GM21528 (cell line): Measurements from ENCODE around the gene P2RY8.
"Not testable (repeated sequence)": the region's sequence is repeated elsewhere in the genome, so short reads cannot be mapped to it uniquely, and the experiment has no call there.

Experiments
- ATAC-seq: cut with Tn5 transposase; IDR thresholded peaks from one replicate; pipeline ENCODE4 v1.9.1; 2021; ENCODE audit warnings: mild to moderate bottlenecking, moderate library complexity; ENCODE audit not compliant: unreplicated experiment, low FRiP score

The P2RY8 gene

DNA sequence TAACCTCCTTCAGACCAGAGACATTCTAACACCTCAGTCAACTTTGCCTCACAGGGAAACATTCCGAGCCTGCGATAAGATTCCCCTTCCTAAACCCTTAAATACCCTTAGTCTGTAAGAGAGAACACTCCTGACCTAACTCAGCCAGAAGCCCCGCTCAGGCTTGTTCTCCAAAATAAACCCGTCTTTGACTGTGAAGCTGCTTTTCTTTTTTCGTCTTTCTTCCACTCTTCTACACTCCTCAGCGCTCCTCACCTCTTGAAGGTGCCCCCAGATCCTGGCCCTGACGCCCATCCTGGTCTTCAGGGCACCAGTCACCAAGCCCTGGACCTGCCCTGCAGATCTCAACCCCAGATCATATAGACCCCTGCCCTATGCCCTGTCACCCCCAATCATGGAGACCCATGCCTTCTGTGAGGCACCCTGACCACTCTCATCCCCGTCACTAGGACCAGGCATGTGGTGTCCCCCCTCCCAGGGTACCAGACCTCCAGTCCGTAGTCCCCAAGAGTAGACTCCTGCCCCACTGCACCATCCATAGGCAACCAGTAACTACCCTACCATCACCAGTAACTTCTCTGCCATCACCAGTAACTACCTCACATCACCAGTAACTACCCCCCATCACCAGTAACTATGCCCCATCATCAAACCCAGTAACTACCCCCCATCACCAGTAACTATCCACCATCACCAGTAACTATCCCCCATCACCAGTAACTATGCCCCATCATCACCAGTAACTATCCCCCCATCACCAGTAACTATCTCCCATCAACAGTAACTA, 87.8 kb downstream of the P2RY8 start:
- no peak for ATAC-seq

DNA sequence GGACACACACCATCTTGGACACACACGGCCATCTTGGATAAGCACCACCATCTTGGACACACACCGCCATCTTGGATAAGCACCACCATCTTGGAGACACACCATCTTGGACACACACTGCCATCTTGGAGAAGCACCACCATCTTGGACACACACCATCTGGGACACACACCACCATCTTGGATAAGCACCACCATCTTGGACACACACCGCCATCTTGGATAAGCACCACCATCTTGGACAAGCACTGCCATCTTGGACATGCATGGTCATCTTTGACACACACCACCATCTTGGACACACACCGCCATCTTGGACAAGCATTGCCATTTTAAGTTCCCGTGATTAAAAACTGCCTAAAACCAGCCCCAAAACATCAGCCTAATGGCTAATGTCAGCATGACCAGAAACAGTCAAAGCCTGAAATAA, 88.4 kb downstream of the P2RY8 start:
- ATAC-seq = not testable (repeated sequence)

DNA sequence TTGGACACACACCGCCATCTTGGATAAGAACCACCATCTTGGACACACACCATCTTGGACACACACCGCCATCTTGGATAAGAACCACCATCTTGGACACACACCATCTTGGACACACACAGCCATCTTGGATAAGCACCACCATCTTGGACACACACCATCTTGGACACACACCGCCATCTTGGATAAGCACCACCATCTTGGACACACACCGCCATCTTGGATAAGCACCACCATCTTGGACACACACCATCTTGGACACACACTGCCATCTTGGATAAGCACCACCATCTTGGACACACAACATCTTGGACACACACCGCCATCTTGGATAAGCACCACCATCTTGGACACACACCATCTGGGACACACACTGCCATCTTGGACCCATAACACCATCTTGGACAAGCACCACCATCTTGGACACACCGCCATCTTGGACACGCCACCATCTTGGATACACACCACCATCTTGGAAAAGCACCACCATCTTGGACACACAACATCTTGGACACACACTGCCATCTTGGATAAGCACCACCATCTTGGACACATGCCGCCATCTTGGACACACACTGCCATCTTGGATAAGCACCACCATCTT, 88.9 kb downstream of the P2RY8 start:
- ATAC-seq = not testable (repeated sequence)

DNA sequence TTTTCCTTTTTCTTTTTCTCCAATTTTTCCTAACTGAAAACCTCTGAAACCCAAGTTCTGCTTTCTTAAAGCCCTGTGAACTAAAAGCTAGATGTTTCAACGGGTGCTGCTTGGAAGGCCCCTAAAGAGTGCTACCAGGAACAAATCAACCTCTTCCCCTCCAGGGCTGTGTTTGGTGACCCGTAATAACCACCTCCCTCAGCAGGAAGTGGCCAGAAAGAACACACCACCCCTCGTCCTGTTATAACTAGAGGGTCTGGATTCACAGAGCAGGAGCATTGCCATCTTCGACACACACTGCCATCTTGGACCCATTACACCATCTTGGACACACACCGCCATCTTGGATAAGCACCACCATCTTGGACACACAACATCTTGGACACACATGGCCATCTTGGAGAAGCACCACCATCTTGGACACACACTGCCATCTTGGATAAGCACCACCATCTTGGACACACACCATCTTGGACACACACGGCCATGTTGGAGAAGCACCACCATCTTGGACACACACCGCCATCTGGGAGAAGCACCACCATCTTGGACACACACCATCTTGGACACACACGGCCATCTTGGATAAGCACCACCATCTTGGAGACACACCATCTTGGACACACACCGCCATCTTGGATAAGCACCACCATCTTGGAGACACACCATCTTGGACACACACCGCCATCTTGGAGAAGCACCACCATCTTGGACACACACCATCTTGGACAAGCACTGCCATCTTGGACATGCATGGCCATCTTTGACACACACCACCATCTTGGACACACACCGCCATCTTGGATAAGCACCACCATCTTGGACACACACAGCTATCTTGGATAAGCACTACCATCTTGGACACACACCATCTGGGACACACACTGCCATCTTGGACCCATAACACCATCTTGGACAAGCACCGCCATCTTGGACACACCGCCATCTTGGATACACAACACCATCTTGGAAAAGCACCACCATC, 89.7 kb downstream of the P2RY8 start:
- ATAC-seq = not testable (repeated sequence)

DNA sequence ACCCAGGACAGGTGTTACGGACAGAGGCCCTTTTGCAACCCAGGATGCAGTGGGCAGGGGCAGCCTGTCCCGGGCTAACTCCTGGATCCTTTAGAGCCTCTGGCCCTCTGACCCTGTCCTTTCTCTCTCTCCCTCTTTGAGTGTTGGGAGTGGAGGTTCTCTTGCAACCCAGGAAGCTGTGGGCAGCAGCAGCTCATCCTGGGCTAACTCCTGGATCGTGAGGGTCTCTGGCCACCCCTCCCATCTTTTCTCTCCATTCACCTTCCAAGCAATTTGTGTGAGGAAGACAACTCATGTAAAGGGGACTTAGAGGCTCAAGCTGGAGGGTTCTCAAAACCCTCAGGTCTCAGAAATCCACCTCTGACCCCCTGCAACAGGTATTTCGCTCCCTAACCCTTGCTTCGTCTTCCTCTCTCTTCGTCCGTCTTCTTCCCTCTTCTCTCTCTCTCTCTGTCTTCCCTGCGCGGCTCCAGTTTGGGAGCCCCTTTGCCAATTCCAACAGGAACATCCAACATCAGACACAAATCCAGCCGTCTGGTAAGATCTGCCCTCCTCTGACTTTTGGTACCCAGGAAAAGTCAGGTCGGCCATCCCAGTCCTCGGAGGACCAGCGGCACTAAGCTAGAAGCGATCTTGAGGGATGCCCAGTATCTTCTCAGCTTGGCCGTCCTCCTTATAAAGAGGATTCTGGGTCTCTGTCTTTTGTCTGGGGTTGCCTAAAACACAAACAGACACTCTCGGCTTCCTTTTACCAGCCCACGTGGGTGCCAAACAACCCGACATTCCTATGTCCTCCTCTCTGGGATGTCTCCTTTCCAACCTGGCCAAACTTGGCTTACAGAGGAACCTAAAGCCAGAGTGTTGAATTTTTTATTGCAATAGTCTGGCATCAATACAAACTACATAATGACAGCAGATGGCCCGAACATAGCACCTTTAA, 92.2 kb downstream of the P2RY8 start:
- no peak for ATAC-seq

DNA sequence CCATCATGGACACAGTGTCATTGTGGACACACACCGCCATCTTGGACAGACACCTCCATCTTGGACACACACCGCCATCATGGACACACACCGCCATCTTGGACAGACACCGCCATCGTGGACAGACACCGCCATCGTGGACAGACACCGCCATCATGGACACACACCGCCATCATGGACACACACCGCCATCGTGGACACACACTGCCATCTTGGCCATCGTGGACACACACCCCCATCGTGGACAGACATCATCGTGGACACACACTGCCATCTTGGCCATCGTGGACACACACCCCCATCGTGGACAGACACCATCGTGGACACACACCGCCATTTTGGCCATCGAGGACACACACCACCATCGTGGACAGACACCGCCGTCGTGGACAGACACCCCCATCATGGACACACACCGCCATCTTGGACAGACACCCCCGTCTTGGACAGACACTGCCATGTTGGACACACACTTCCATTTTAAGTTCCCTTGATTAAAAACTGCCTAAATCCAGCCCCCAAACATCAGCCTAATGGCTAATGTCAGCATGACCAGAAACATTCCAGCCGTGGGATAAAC, 93.4 kb downstream of the P2RY8 start:
- ATAC-seq = no peak

DNA sequence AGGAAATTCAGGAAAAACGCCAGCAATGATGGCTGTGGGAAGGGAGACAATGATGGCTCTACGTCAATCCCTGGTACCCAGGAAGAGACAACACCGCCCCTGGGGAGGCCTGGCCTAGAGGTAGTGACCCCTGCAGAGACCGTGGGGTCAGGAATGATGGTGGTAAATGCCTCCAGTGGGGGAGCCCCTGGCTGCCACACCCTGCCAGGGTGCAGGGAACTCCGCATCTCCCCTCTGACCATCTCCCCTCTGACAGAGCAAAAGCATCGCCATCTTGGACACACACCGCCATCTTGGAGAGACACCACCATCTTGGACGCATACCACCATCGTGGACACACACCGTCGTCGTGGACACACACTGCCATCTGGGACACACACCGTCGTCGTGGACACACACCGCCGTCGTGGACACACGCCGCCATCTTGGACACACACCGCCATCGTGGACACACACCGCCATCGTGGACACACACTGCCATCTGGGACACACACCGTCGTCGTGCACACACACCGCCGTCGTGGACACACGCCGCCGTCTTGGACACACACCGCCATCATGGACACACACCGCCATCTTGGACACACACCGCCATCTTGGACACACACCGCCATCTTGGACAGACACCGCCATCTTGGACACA, 94.1 kb downstream of the P2RY8 start:
- ATAC-seq = no peak

DNA sequence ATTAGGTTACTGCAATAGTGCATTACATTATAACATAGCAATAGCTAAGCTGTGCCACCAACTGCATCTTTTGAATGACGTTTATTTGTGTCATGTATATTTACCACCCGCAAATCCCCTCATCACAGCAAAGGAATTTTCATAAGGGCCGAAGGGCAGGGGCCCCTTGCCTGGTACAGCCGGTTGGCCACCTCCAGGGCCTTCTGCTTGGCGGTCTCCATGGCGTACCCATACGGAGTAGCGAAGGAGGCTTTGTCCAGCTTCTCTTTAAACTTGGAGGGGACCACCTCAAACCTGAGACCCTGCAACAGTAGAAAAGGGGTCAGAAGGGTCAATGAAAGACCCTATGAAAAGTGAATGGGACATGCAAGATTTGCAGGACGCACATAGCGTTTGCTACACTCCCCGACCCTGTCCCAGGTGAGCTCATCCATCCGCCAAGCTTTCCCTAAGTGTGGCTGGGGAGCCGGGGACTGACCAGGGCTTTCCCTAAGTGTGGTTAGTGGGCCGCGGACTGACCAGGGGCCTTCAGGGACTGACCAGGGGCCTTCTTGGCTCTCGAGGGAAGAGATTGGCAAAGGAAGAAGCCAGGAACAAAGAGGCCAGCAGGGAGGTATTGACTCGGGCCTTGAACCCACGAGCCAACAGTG, 94.8 kb downstream of the P2RY8 start:
- no peak for ATAC-seq

DNA sequence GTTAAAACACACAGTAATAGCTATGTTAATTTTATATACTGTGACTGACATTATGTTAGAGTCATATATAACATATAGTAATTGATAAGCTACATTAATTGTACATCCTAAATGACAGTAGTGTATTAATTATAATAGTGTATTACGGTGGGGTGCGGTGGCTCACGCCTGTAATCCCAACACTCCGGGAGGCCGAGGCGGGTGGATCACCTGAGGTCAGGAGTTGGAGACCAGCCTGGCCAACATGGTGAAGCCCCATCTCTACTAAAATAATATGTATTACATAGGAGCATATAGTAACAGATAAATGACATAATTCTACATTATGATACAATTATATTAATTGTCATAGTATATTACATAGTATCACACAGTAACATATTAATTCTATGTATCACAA, 96.5 kb downstream of the P2RY8 start:
- no peak for ATAC-seq

DNA sequence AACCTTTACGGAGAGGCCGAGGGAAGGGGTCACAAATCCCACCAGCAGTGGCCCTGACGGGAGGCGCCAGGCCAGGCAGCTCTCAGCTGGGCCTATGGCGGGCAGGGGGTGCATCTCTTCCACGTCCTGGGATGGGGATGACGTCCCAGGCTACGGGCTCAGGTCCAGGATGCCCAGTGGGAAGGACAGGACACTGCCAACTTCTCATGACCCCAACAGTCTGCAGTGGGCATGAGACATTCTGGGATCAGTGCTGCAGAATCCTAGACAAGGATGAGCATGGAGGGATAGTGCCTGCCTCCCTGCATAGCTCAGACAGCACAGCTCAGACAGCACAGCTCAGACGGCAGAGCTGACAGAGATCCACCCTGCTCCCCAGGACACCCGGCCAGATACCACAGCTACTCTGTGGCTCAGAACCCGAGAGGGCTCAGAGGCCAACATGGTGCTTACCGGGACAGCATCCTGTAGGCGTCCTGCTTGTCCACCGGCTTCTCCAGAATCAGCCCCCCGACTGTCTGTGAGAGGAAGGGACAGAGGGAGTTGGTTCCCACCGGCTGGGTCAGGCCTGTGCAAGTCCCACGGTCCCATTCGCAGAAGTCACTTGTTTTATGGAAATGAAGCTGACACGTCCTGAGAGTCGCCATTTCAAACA, 101.6 kb downstream of the P2RY8 start:
- no peak for ATAC-seq

DNA sequence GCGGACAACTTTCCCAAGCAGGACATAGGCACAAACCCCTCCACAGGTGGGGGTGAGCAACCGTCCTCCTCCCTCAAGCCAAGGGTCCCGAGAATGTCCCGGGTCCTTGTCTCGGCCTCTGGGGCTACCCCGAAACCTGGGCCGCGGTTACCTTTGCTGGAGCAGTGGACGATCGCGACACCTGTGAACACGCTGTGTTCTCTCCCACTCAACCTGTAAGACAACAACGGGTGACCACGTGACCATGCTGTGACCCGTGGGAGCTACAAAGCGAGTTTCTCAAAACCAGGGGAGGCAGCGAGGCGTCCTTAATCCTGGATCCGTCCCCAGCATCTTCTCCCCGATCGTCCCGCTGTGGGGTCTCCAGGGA, 102.1 kb downstream of the P2RY8 start:
- no peak for ATAC-seq

DNA sequence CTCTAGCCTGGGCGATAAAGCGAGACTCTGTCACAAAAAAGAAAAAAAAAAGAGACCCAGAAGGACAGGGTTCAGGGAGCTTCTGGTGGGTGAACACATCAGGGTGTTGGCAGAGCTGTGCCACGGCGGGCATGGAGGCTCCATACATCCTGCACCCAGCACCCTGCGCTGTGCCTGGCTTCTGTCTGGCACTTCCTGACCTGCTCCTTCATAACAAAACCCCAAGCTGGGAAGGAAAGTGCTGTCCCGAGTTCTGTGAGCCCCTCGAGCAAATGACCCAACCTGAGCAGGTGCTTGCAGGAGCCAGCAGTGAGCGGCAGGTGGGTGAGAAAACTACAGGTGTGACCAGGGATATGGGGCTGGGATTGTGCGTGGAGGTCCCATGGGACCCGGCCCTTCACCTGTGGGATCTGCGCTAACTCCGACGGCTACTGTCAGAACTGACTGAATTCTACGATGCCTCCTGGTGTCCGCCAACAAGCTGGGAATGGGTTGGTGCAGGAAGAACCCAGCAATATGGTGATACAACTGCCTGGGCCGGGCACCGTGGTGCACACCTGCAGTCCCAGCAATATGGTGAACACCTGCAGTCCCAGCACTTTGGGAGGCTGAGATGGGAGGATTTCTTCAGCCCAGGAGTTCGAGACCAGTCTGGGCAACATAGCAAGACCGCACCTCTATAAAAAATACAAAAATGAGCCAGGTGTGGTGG, 103.2 kb downstream of the P2RY8 start:
- no peak for ATAC-seq

DNA sequence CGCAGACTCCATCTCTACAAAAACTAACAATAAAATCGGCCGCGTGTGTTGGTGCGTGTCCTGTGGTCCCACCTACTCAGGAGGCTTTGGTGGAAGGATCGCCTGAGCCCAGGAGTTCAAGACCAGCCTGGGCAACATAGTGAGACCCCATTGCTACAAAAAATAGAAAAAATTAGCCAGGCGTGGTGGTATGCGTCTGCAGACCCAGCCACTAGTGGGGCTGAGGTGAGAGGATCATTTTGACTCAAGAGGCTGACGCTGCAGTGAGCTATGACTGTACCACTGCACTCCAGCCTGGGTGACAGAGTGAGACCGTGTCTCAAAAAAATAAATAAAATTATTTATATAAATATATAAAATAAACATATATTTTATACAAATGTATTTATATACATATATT, 106.5 kb downstream of the P2RY8 start:
- ATAC-seq = no peak

DNA sequence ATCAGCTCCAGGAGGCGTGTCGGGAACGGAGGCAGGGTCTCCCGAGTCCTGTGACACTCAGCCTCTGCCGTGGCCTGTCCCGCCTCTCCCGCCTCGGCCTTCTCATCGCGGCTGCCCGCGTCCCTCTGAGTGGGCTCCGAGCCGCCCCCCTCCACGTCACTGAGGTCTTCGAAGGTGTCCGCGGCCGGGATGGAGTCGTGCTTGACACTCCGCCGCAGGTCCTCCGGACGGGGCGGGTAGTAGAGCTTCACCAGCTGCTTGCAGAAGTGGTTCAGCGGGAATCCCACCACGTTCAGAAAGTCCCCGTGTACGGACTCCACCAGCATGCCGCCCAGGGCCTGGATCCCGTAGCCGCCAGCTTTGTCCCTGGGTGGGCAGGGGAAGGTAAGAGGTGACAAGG, 109.2 kb downstream of the P2RY8 start:
- ATAC-seq = no peak

DNA sequence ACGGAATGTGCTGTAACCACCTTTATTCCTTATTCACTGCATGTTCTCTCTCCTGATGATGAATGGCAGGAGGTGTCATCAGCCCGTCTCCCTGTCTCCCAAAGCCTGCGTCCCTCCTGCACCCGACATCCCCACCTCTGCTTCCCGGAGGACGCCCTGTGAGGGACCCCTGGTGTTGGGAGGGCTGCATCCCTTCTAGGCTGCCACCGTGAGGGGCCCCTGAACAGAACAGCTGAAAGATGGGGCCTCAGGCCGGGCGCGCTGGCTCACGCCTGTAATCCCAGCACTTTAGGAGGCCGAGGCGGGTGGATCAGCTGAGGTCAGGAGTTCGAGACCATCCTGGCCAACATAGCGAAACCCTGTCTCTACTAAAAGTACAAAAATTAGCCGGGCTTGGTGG, 110.7 kb downstream of the P2RY8 start:
- ATAC-seq = not testable (repeated sequence)

DNA sequence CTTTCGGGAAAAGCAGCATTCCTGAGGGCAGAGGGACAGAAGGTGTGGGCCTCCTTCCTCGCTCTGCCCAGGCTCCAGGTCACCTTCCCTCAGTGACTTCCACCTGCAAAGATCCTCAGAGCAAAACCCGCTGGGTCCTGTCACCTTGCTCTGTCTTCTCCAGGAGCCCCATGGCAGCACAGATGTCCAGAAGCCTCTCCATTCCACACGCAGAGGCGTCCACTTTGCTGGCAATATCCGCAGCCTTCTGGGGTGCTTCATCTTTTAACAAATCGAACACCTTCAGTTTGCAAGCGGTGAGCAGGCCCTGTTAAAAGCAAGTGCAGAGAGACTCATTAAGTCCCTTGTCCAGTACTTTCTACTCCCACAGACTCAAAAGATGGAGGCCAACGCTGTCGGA, 111.6 kb downstream of the P2RY8 start:
- no peak for ATAC-seq

DNA sequence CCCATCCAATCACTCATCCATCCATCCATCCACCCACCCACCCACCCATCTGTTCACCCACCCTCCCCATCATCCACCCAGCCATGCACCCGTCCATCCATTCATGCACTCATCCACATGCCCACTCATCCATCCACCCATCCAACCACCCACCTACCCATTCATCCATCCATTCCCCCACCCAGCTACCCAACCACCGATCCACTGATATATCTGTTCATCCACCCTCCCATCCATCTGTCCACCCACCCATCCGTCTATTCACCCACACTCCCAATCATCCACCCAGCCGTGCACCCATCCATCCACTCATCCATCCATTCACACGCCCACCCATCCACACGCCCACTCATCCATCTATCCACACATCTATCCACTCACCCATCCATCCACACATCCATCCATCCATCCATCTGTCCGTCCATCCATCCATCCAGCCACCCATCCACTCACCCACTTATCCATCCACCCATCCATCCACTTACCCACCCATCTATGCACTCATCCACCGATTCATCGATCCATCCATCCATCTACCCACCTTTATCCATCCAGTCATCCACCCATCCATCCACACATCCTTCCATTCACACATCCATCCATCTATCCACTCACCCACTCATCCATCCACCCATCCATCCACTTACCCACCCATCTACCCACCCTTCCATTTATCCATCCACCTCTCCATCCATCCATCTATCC, 112.7 kb downstream of the P2RY8 start:
- ATAC-seq = no peak
